Transverse colon (tissue), 4 donors: Measurements from ENCODE around the gene RTP5. TPM values are rescaled to one million over a fixed set of nuclear protein-coding genes. Genes with fewer than 3 reads are reported as not detected.
"Not testable (repeated sequence)": the region's sequence is repeated elsewhere in the genome, so short reads cannot be mapped to it uniquely, and the experiment has no call there.

Experiments used
- DNase-seq: peaks from one replicate; pipeline ENCODE4 v3.0.0-alpha.2; 2019
- H3K27ac ChIP-seq, 4 donors: fragments of 200-600 bp; sonication (generic); 2 replicates each; pipeline ENCODE4 v1.5.1; 2016 to 2018; ENCODE audit warnings: inconsistent platforms in 4 of 4
- H3K27me3 ChIP-seq: fragments of 200-600 bp; sonication (generic); 2 replicates; pipeline ENCODE4 v1.5.1; 2017; ENCODE audit warnings: inconsistent platforms
- H3K36me3 ChIP-seq, 4 donors: fragments of 200-600 bp; sonication (generic); 2 replicates each; pipeline ENCODE4 v1.5.1; 2017 to 2019; ENCODE audit warnings: inconsistent platforms in 4 of 4
- H3K4me1 ChIP-seq, 4 donors: fragments of 200-600 bp; sonication (generic); 2 replicates each; pipeline ENCODE4 v1.5.1; 2017 to 2020; ENCODE audit warnings: inconsistent platforms in 4 of 4
- H3K4me3 ChIP-seq, 4 donors: fragments of 200-600 bp; sonication (generic); 1 replicate in 1 of 4; 2 replicates in 3 of 4; pipeline versions ENCODE4 v1.5.1 to v1.6.1; 2017 to 2019; ENCODE audit warnings: inconsistent platforms in 4 of 4
- H3K9me3 ChIP-seq, 2 donors: fragments of 200-600 bp; sonication (generic); 2 replicates each; pipeline ENCODE4 v1.5.1; 2017 to 2019; ENCODE audit warnings: inconsistent platforms in 2 of 2
- EP300 ChIP-seq: sonication (generic); formaldehyde crosslinking; IDR thresholded peaks from one replicate; pipeline ENCODE4 v1.6.1; 2017; ENCODE audit warnings: antibody characterized with exemption, low read depth
- POLR2A ChIP-seq: fragments of 450-650 bp; IDR thresholded peaks from one replicate; pipeline ENCODE4 v1.6.1; 2016; ENCODE audit warnings: antibody characterized with exemption, mild to moderate bottlenecking, moderate library complexity
- POLR2AphosphoS5 ChIP-seq, 3 donors: sonication (generic); formaldehyde crosslinking; IDR thresholded peaks; one replicate each; pipeline ENCODE4 v1.6.1; 2016; ENCODE audit warnings: antibody characterized with exemption in 3 of 3
- WGBS, 2 donors: methylation state at CpG; one replicate each; pipeline ENCODE4 v1.1.5; 2018; ENCODE audit warnings: low coverage in 1 of 2; 5-methylcytosine and 5-hydroxymethylcytosine counted together
- in situ Hi-C, 4 donors: fragments of 200-750 bp; cut with MboI; loops; one replicate each; pipeline versions ENCODE4 v1.15.0 to v1.15.1; 2017; ENCODE audit warnings: low sequenced_read_pairs in 3 of 4, low pct_ligation_motif_present in 1 of 4, low pct_unique_long_range_greater_than_20kb in 1 of 4
- intact Hi-C: fragments of 100-400 bp; cut with DNase I; formaldehyde crosslinking; loops from one replicate; pipeline ENCODE4 v1.15.1; 2023; ENCODE audit warnings: low total_unique reads
- total RNA-seq, 4 donors: library from RNA; depleted of rRNA; stranded (reverse); fragments of >200 nt; gene quantifications; one replicate each; pipeline ENCODE4 v1.1.0, GENCODE V29; 2016
- TF ChIP-seq, protein P1 (sequence below), 5 experiments: fragments of 200-600 bp in 3 of 5; fragments of 450-650 bp in 2 of 5; sonication (generic) in 3 of 5; IDR thresholded peaks; 1 replicate in 2 of 5; 2 replicates in 3 of 5; pipeline ENCODE4 v1.5.1; 2016 to 2017; ENCODE audit warnings: antibody characterized with exemption in 5 of 5, inconsistent platforms in 3 of 5, mild to moderate bottlenecking in 2 of 5, moderate library complexity in 1 of 5

Gene RTP5
- total RNA-seq, 4 donors from 2014 or later: 0.16 TPM; not detected in 3

DNA sequence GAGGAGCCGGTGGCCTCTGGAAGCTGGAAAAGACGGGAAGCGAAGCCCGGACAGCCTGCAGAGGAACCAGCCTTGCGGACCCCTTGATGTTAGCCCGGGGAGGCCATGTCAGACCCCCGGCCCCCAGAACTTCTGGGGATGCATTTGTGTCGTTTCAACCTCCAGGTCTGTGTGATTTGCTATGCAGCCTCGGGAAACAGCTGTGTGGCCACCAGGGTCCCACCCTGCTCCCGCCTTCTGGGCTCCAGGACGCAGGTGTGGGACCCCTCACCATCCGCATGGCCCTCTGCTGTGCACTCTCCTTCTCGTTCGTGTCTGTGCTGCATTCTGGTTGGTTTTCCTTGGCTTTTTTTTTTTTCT, 47.3 kb upstream of the RTP5 start:
- DNase-seq: no peak
- Histone ChIP-seq H3K9me3 (peaks cover 2 to 5% of the 10 kb centered on the region in 2 donors), H3K27ac (no peak overlapping the region), H3K4me3 (no peak overlapping the region), H3K27me3 (peaks cover 3% of the 10 kb centered on the region), H3K36me3 (no peaks in the 10 kb centered on the region), H3K4me1 (peaks cover 4 to 15% (median 10%) of the 10 kb centered on the region in 4 donors)
- 52 to 80% methylated on average over 6 to 14 of the region's 14 CpGs for WGBS, 2 donors
- intact Hi-C loops (no loop called here), in situ Hi-C loops (no loop called here)
- TF ChIP-seq EP300 (no peak), POLR2AphosphoS5 (IDR thresholded peaks at IDR 0.05) (no peak), POLR2A (no peak)
- TF ChIP-seq, protein P1, sequence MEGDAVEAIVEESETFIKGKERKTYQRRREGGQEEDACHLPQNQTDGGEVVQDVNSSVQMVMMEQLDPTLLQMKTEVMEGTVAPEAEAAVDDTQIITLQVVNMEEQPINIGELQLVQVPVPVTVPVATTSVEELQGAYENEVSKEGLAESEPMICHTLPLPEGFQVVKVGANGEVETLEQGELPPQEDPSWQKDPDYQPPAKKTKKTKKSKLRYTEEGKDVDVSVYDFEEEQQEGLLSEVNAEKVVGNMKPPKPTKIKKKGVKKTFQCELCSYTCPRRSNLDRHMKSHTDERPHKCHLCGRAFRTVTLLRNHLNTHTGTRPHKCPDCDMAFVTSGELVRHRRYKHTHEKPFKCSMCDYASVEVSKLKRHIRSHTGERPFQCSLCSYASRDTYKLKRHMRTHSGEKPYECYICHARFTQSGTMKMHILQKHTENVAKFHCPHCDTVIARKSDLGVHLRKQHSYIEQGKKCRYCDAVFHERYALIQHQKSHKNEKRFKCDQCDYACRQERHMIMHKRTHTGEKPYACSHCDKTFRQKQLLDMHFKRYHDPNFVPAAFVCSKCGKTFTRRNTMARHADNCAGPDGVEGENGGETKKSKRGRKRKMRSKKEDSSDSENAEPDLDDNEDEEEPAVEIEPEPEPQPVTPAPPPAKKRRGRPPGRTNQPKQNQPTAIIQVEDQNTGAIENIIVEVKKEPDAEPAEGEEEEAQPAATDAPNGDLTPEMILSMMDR (IDR thresholded peaks at IDR 0.05): no peak

- H3K27ac ChIP-seq, H3K4me3 ChIP-seq, in situ Hi-C loops, H3K27me3 ChIP-seq, H3K4me1 ChIP-seq, intact Hi-C loops, DNase-seq, H3K36me3 ChIP-seq, H3K9me3 ChIP-seq: not testable (repeated sequence)
- WGBS, 2 donors: 92% methylated on average over 21 to 45 of the region's 45 CpGs
These were observed 45.7 kb upstream of the RTP5 start for GRCh38 chr2:241823531-241824437.

DNA sequence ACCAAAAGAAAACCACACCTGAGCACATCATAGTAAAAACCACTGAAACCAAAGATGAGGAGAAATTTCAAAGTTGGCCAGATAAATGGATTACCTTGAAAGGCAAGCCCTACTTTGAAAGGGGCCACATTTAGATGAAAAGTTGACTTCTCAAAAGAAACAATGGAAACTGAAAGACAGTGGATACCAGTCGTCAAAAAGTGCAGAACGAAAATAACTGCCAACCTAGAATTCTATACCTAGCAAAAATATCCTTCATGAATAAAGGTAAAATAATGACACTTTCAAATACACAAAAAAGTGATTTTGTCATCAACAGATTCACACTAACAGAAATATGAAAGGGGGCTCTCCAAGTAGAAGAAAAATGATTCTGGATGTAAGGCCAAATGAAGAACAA, 42.1 kb upstream of the RTP5 start:
- 56 to 63% methylated on average over 2 of the region's 2 CpGs for WGBS, 2 donors
- intact Hi-C loops: no loop called here

GRCh38 chr2:241833101-241833663, 36.3 kb upstream of the RTP5 start:
- no peak overlapping the region for H3K4me3 ChIP-seq
- no peaks in the 10 kb centered on the region for H3K36me3 ChIP-seq
- no peak for DNase-seq
- 40 to 41% methylated on average over 13 of the region's 13 CpGs for WGBS, 2 donors
- H3K27me3 ChIP-seq: peaks cover 22% of the 10 kb centered on the region
- intact Hi-C loops: no loop called here
- H3K9me3 ChIP-seq: no peaks in the 10 kb centered on the region
- H3K4me1 ChIP-seq: peaks cover 0 to 3% (median 0%) of the 10 kb centered on the region in 4 donors
- TF ChIP-seq POLR2AphosphoS5 (IDR thresholded peaks at IDR 0.05) (no peak), EP300 (no peak), POLR2A (no peak)
- TF ChIP-seq, protein P1 (IDR thresholded peaks at IDR 0.05): no peak
- no peak overlapping the region for H3K27ac ChIP-seq
- in situ Hi-C loops: no loop called here

More for the DNA sequence above, 42.1 kb upstream of the RTP5 start:
- DNase-seq: no peak
- H3K36me3 ChIP-seq: no peaks in the 10 kb centered on the region
- peaks cover 4 to 10% of the 10 kb centered on the region in 2 donors for H3K9me3 ChIP-seq
- H3K4me3 ChIP-seq: no peak overlapping the region
- TF ChIP-seq EP300: no peak
- no peak for TF ChIP-seq POLR2A
- TF ChIP-seq, protein P1 (IDR thresholded peaks at IDR 0.05): no peak
- no peak for TF ChIP-seq POLR2AphosphoS5 (IDR thresholded peaks at IDR 0.05)
- no peaks in the 10 kb centered on the region for H3K4me1 ChIP-seq
- in situ Hi-C loops: no loop called here
- peaks cover 3% of the 10 kb centered on the region for H3K27me3 ChIP-seq
- no peak overlapping the region for H3K27ac ChIP-seq

GRCh38 chr2:241833756-241834526, 35.6 kb upstream of the RTP5 start:
- in situ Hi-C loops, intact Hi-C loops, DNase-seq: not testable (repeated sequence)

More at GRCh38 chr2:241833756-241834526, 35.6 kb upstream of the RTP5 start:
- H3K36me3 ChIP-seq, H3K4me3 ChIP-seq, H3K27ac ChIP-seq, H3K4me1 ChIP-seq, H3K9me3 ChIP-seq: not testable (repeated sequence)
- peaks cover 28% of the 10 kb centered on the region for H3K27me3 ChIP-seq
- 54 to 70% methylated on average over 5 to 26 of the region's 28 CpGs for whole genome bisulfite sequencing, 2 donors
